Osteocyte (in vitro differentiated cells): ENCODE measurements around the gene GPC6. TPM values are rescaled to one million over a fixed set of nuclear protein-coding genes. Genes with fewer than 3 reads are reported as not detected.

Experiments
- DNase-seq: peaks from one replicate; pipeline ENCODE4 v3.0.0; 2021; ENCODE audit warnings: mixed read lengths; ENCODE audit not compliant: unreplicated experiment; ENCODE audit errors: extremely low spot score
- H3K27ac Mint-ChIP-seq: one replicate; pipeline ENCODE4 v1.8.0; 2021; ENCODE audit warnings: mild to moderate bottlenecking, mixed read lengths; ENCODE audit not compliant: unreplicated experiment
- H3K27me3 Mint-ChIP-seq: one replicate; pipeline ENCODE4 v1.8.0; 2021; ENCODE audit warnings: mixed read lengths; ENCODE audit not compliant: unreplicated experiment
- H3K36me3 Mint-ChIP-seq: one replicate; pipeline ENCODE4 v1.8.0; 2021; ENCODE audit warnings: mixed read lengths; ENCODE audit not compliant: unreplicated experiment
- H3K4me1 Mint-ChIP-seq: one replicate; pipeline ENCODE4 v1.8.0; 2021; ENCODE audit warnings: mixed read lengths; ENCODE audit not compliant: unreplicated experiment
- H3K4me3 Mint-ChIP-seq: one replicate; pipeline ENCODE4 v1.8.0; 2021; ENCODE audit warnings: mild to moderate bottlenecking, moderate library complexity, mixed read lengths; ENCODE audit not compliant: unreplicated experiment
- H3K9me3 Mint-ChIP-seq: one replicate; pipeline ENCODE4 v1.8.0; 2021; ENCODE audit warnings: mixed read lengths; ENCODE audit not compliant: unreplicated experiment
- total RNA-seq: library from RNA; stranded (reverse); gene quantifications from 2 replicates; pipeline ENCODE4 v1.2.1, GENCODE V29; 2021
- TF ChIP-seq, protein P1 (sequence below): fragments of 200-600 bp; sonication (generic); IDR thresholded peaks from 2 replicates; pipeline ENCODE4 v1.5.0; 2021; ENCODE audit warnings: antibody characterized with exemption, mild to moderate bottlenecking, moderate library complexity

Gene GPC6
- total RNA-seq, 1 donor from 2014 or later: 125 TPM

DNA sequence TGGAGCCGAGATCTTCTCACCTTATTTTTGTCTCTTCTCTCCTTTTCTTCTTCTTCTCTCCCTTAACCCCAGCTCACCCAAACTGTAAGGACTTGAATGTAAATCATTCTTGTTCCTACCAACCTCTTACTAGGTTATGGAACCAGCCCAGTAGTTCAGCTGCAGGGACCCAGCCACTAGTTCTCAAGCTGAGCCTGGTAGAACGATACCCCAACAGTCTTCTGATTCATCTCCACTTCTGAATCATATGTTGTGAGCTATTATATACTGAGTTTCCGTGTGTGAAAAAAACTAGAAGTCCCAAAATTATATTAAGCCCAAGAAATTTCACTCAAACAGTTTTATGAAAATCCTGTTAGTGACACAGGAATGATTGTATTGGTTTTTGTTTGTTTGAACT is 1185.1 kb downstream of the GPC6 start:
- Mint-ChIP-seq H3K27me3 (peaks cover 24% of the 10 kb centered on the region), H3K9me3 (no peaks in the 10 kb centered on the region), H3K4me1 (peaks cover 3% of the 10 kb centered on the region), H3K4me3 (no peak overlapping the region), H3K36me3 (peaks cover 5% of the 10 kb centered on the region), H3K27ac (no peak overlapping the region)
- TF ChIP-seq, protein P1, sequence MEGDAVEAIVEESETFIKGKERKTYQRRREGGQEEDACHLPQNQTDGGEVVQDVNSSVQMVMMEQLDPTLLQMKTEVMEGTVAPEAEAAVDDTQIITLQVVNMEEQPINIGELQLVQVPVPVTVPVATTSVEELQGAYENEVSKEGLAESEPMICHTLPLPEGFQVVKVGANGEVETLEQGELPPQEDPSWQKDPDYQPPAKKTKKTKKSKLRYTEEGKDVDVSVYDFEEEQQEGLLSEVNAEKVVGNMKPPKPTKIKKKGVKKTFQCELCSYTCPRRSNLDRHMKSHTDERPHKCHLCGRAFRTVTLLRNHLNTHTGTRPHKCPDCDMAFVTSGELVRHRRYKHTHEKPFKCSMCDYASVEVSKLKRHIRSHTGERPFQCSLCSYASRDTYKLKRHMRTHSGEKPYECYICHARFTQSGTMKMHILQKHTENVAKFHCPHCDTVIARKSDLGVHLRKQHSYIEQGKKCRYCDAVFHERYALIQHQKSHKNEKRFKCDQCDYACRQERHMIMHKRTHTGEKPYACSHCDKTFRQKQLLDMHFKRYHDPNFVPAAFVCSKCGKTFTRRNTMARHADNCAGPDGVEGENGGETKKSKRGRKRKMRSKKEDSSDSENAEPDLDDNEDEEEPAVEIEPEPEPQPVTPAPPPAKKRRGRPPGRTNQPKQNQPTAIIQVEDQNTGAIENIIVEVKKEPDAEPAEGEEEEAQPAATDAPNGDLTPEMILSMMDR: no peak
- DNase-seq: no peak

DNA sequence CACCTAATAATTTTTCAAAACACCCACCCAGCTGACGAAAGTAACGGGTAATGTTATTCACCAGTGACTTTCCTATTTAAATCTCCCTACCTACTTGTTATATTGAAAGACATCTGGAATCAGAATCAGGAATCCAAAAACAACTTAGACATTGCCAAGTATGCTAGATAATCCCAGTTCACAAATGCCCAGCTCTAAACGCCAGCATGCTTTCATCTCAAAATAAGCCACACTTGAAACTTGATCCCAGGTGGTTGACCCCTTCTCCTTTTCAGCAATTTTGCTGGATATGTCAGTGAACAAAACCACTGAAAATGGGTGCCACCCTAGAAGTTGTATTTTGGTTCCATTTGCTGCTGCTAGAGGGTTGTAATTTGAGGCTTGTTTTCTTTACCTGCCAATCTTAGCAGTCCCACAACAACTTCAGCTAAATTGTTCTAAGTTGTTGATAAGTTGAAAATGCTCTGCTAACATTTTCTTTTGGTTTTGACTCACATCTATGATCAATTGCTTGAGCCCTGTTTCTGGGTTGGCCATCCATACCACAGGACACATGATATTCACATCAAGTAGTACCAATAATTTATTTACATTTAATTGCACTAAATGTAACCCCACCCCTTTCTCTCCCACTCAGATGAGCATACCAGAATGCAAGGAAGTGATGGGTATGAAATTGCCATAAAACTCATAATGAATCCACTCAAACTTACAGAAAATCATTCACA is 1186.4 kb downstream of the GPC6 start:
- Mint-ChIP-seq H3K9me3 (no peaks in the 10 kb centered on the region), H3K27me3 (peaks cover 24% of the 10 kb centered on the region), H3K4me1 (peaks cover 3% of the 10 kb centered on the region), H3K36me3 (peaks cover 7% of the 10 kb centered on the region), H3K27ac (no peak overlapping the region), H3K4me3 (no peak overlapping the region)
- DNase-seq: no peak
- TF ChIP-seq, protein P1: no peak

DNA sequence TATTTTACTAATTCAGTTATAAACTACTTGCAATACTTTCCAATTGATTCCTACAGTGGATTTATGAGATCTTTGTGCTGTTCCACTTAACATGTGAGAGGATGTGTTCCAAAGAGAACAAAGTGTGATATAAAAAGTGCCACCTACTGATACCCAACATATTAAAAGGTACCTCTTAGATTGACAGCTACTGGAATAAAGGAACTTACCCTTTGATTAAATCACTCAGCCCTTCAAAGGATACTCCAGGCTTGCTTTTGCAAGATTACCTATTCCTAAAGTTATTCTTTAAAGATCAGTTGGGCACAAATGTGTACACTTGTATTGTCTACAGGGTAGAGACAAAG is 1187.0 kb downstream of the GPC6 start:
- Mint-ChIP-seq H3K36me3 (peaks cover 3% of the 10 kb centered on the region), H3K27ac (no peak overlapping the region), H3K27me3 (peaks cover 24% of the 10 kb centered on the region), H3K4me1 (peaks cover 3% of the 10 kb centered on the region), H3K9me3 (no peaks in the 10 kb centered on the region), H3K4me3 (no peak overlapping the region)
- TF ChIP-seq, protein P1: no peak
- DNase-seq: no peak

DNA sequence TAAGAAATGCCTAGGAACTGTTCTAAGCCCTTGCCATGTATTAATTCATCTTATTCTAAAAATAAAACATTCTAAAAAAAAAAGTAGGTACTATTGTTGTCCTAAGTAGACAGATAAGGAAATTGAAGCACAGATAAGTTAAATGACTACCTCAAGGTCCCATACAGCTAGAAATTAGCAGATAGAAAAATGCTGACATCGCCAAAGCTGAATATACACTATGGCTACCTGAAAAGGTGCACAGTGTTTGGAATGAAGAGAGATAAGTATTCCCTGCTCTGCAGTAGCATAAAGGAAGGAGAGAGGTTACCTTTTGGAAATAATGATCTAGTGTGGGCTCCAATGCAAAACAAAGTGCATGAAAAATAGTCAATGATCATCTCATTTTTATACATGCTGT is 1187.5 kb downstream of the GPC6 start:
- no peak overlapping the region for H3K4me3 Mint-ChIP-seq

DNA sequence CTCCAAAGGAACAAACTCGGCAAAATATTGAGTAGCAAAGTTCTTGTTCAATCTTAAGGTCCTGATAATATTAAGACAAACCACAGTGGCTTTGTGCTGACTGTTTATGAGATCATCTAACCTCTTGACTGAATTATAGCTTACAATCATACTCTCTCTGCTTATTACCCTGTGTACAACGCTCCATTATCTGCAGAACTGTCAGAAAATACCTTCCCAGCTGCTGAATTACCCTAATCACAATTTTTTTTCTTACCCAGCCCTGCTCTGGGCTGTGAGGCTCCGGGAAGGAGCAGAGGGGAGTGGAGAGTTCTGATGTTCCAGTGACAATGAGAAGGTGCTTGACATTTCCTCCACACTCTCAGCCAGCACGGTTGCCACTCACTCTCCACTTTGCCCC is 1188.1 kb downstream of the GPC6 start:
- H3K27me3 Mint-ChIP-seq: peaks cover 24% of the 10 kb centered on the region
- no peaks in the 10 kb centered on the region for H3K9me3 Mint-ChIP-seq
- H3K27ac Mint-ChIP-seq: no peak overlapping the region
- H3K36me3 Mint-ChIP-seq: peaks cover 3% of the 10 kb centered on the region
- no peak overlapping the region for H3K4me3 Mint-ChIP-seq
- H3K4me1 Mint-ChIP-seq: peaks cover 3% of the 10 kb centered on the region
- TF ChIP-seq, protein P1: no peak
- DNase-seq: no peak

More for the DNA sequence above, 1187.5 kb downstream of the GPC6 start:
- H3K9me3 Mint-ChIP-seq: no peaks in the 10 kb centered on the region
- H3K27me3 Mint-ChIP-seq: peaks cover 24% of the 10 kb centered on the region
- no peak for DNase-seq
- no peak overlapping the region for H3K27ac Mint-ChIP-seq
- peaks cover 3% of the 10 kb centered on the region for H3K4me1 Mint-ChIP-seq
- peaks cover 3% of the 10 kb centered on the region for H3K36me3 Mint-ChIP-seq
- TF ChIP-seq, protein P1: no peak
